Hepatocyte (in vitro differentiated cells): ENCODE results near the gene TCF4. TPM values are rescaled to one million over a fixed set of nuclear protein-coding genes. Genes with fewer than 3 reads are reported as not detected.

ENCODE experiments used
- DNase-seq: peaks from one replicate; pipeline ENCODE4 v3.0.0-alpha.2; 2016; ENCODE audit warnings: low spot score
- H2AFZ ChIP-seq: fragments of 200-600 bp; sonication (generic); 2 replicates; pipeline ENCODE4 v1.6.0; 2016; ENCODE audit warnings: antibody characterized with exemption, mild to moderate bottlenecking
- H3K27ac ChIP-seq: fragments of 200-600 bp; sonication (generic); 2 replicates; pipeline ENCODE4 v1.5.1; 2016; ENCODE audit warnings: mild to moderate bottlenecking
- H3K27me3 ChIP-seq: fragments of 200-600 bp; sonication (generic); 2 replicates; pipeline ENCODE4 v1.6.1; 2016
- H3K36me3 ChIP-seq: fragments of 200-600 bp; sonication (generic); replicated peaks from 2 replicates; pipeline ENCODE4 v1.5.1; 2016; ENCODE audit warnings: low read depth; ENCODE audit not compliant: insufficient read depth
- H3K4me1 ChIP-seq: fragments of 200-600 bp; sonication (generic); 2 replicates; pipeline ENCODE4 v1.5.1; 2016; ENCODE audit warnings: mild to moderate bottlenecking, moderate library complexity; ENCODE audit not compliant: insufficient read depth
- H3K4me2 ChIP-seq: fragments of 200-600 bp; sonication (generic); 2 replicates; pipeline ENCODE4 v1.6.0; 2016
- H3K4me3 ChIP-seq: fragments of 200-600 bp; sonication (generic); 2 replicates; pipeline ENCODE4 v1.5.1; 2016; ENCODE audit warnings: mild to moderate bottlenecking
- H3K79me2 ChIP-seq: fragments of 200-600 bp; sonication (generic); 2 replicates; pipeline ENCODE4 v1.6.0; 2017; ENCODE audit warnings: mild to moderate bottlenecking
- H3K9me2 ChIP-seq: fragments of 200-600 bp; sonication (generic); replicated peaks from 2 replicates; pipeline ENCODE4 v1.6.0; 2017; ENCODE audit warnings: mild to moderate bottlenecking; ENCODE audit not compliant: insufficient read depth
- H3K9me3 ChIP-seq: fragments of 200-600 bp; sonication (generic); 2 replicates; pipeline ENCODE4 v1.5.1; 2016; ENCODE audit warnings: low read depth, mild to moderate bottlenecking
- H4K20me1 ChIP-seq: fragments of 200-600 bp; sonication (generic); 2 replicates; pipeline ENCODE4 v1.6.0; 2016; ENCODE audit warnings: mild to moderate bottlenecking; ENCODE audit not compliant: insufficient read depth, poor library complexity, severe bottlenecking
- CTCF ChIP-seq: fragments of 200-600 bp; sonication (generic); IDR thresholded peaks from 2 replicates; pipeline ENCODE4 v1.5.1; 2016; ENCODE audit warnings: antibody characterized with exemption, mild to moderate bottlenecking; ENCODE audit not compliant: poor library complexity
- EZH2 ChIP-seq: fragments of 200-600 bp; sonication (generic); IDR thresholded peaks from 2 replicates; pipeline ENCODE4 v1.6.1; 2016; ENCODE audit warnings: antibody characterized with exemption, mild to moderate bottlenecking, borderline replicate concordance
- EZH2phosphoT487 ChIP-seq: fragments of 200-600 bp; sonication (generic); IDR thresholded peaks from one replicate; pipeline ENCODE4 v1.6.1; 2018; ENCODE audit warnings: antibody characterized with exemption, mild to moderate bottlenecking, low read depth, moderate library complexity; ENCODE audit not compliant: unreplicated experiment, severe bottlenecking
- WGBS: methylation state at CpG from one replicate; pipeline ENCODE4 v1.1.6; 2016; ENCODE audit warnings: low lambda C conversion rate; ENCODE audit errors: missing lambda C conversion rate; 5-methylcytosine and 5-hydroxymethylcytosine counted together
- polyA plus RNA-seq: library from polyadenylated mRNA; unstranded; fragments of >200 nt; fragmentation: Nextera tagmentation; extraction: Ambion mirVana; gene quantifications from 2 replicates; pipeline ENCODE4 v1.2.1, GENCODE V29; 2016
- total RNA-seq: library from RNA; depleted of rRNA; stranded (reverse); fragments of >200 nt; gene quantifications from 2 replicates; pipeline ENCODE4 v1.2.3, GENCODE V29; 2014

The TCF4 gene
- total and polyA plus RNA-seq, 2 experiments from 2014 or later = 40.5 to 65.2 TPM

GRCh38 chr18:55509631-55510324 is 78.2 kb downstream of the TCF4 start:
- DNase-seq = no peak
- H3K27ac ChIP-seq = peak overlapping the region; percentile 48
- no peak for TF ChIP-seq EZH2
- no peak for TF ChIP-seq CTCF
- no peak for TF ChIP-seq EZH2phosphoT487
- H4K20me1 ChIP-seq = no peaks in the 10 kb centered on the region
- H3K4me2 ChIP-seq = peak overlapping the region; percentile 57
- no peak overlapping the region for H2AFZ ChIP-seq
- H3K9me3 ChIP-seq = no peaks in the 10 kb centered on the region
- H3K4me3 ChIP-seq = no peak overlapping the region
- no peaks in the 10 kb centered on the region for H3K27me3 ChIP-seq
- H3K79me2 ChIP-seq = peaks cover 14% of the 10 kb centered on the region
- no peaks in the 10 kb centered on the region for H3K4me1 ChIP-seq
- WGBS = 66% methylated on average over 4 of the region's 4 CpGs
- no peaks in the 10 kb centered on the region for H3K36me3 ChIP-seq
- H3K9me2 ChIP-seq = no peaks in the 10 kb centered on the region

GRCh38 chr18:55508651-55509050 is 79.3 kb downstream of the TCF4 start:
- H3K79me2 ChIP-seq = peaks cover 15% of the 10 kb centered on the region
- H3K4me2 ChIP-seq = no peak overlapping the region
- DNase-seq = no peak
- 75% methylated on average over 4 of the region's 4 CpGs for WGBS
- H3K27ac ChIP-seq = no peak overlapping the region
- H3K4me1 ChIP-seq = no peaks in the 10 kb centered on the region
- no peak for TF ChIP-seq EZH2
- TF ChIP-seq CTCF = no peak
- TF ChIP-seq EZH2phosphoT487 = no peak
- no peak overlapping the region for H2AFZ ChIP-seq
- H3K9me3 ChIP-seq = no peaks in the 10 kb centered on the region
- no peaks in the 10 kb centered on the region for H4K20me1 ChIP-seq
- no peaks in the 10 kb centered on the region for H3K36me3 ChIP-seq
- H3K9me2 ChIP-seq = no peaks in the 10 kb centered on the region
- no peak overlapping the region for H3K4me3 ChIP-seq
- H3K27me3 ChIP-seq = no peaks in the 10 kb centered on the region

GRCh38 chr18:55506074-55506473 is 81.9 kb downstream of the TCF4 start:
- H3K79me2 ChIP-seq = peaks cover 21% of the 10 kb centered on the region
- no peaks in the 10 kb centered on the region for H3K36me3 ChIP-seq
- no peak overlapping the region for H3K27ac ChIP-seq
- no peak overlapping the region for H3K4me2 ChIP-seq
- no peak overlapping the region for H3K4me3 ChIP-seq
- no peaks in the 10 kb centered on the region for H3K9me3 ChIP-seq
- DNase-seq = no peak
- 35% methylated on average over 1 of the region's 1 CpG for WGBS
- H4K20me1 ChIP-seq = no peaks in the 10 kb centered on the region
- H3K4me1 ChIP-seq = no peaks in the 10 kb centered on the region
- H3K9me2 ChIP-seq = no peaks in the 10 kb centered on the region
- no peaks in the 10 kb centered on the region for H3K27me3 ChIP-seq
- no peak for TF ChIP-seq EZH2phosphoT487
- no peak for TF ChIP-seq EZH2
- H2AFZ ChIP-seq = no peak overlapping the region

- TF ChIP-seq EZH2 = no peak
- no peak for TF ChIP-seq CTCF
- TF ChIP-seq EZH2phosphoT487 = no peak
- H3K4me2 ChIP-seq = no peak overlapping the region
- no peak overlapping the region for H3K4me3 ChIP-seq
- no peaks in the 10 kb centered on the region for H3K36me3 ChIP-seq
- H3K27me3 ChIP-seq = no peaks in the 10 kb centered on the region
- no peaks in the 10 kb centered on the region for H4K20me1 ChIP-seq
- no peaks in the 10 kb centered on the region for H3K9me2 ChIP-seq
- no peak overlapping the region for H3K27ac ChIP-seq
- peaks cover 21% of the 10 kb centered on the region for H3K79me2 ChIP-seq
- DNase-seq = no peak
- no peaks in the 10 kb centered on the region for H3K9me3 ChIP-seq
- no peak overlapping the region for H2AFZ ChIP-seq
- no peaks in the 10 kb centered on the region for H3K4me1 ChIP-seq
- WGBS = 72% methylated on average over 2 of the region's 2 CpGs
These were observed 83.2 kb downstream of the TCF4 start for GRCh38 chr18:55504808-55505207.
